ENCODE results near the gene TAF5L. TPM values are rescaled to one million over a fixed set of nuclear protein-coding genes. Genes with fewer than 3 reads are reported as not detected.

The TAF5L gene
- total RNA-seq, 3 donors from 2014 or later (not counting 1 experiment from before 2014, with no cell fraction given) = 21.6 to 37.9 (median 32.7) TPM

- WGBS (ENCODE audit: insufficient coverage) = 73% methylated on average over 12 of the region's 14 CpGs
- H3K27ac Mint-ChIP-seq = no peak overlapping the region
- no peak overlapping the region for H3K27ac ChIP-seq (ENCODE audit: low read length)
These were observed 47.5 kb downstream of the TAF5L start for GRCh38 chr1:229578168-229579058.

GRCh38 chr1:229574679-229575442, 51.1 kb downstream of the TAF5L start:
- H3K27me3 Mint-ChIP-seq (ENCODE audit: low read depth in 2 of 2) = peaks cover 6 to 22% of the 10 kb centered on the region in 2 donors
- intact Hi-C loops (cut with micrococcal nuclease) = no loop called here
- ATAC-seq (no peak), DNase-seq (no peak)
- H3K9me3 ChIP-seq (ENCODE audit: control insufficient read depth, insufficient read depth, low read length) = no peaks in the 10 kb centered on the region
- H3K4me3 Mint-ChIP-seq = no peak overlapping the region
- H3K4me1 ChIP-seq (ENCODE audit: control insufficient read depth, insufficient read depth, low read length) = peaks cover 5% of the 10 kb centered on the region
- no peak overlapping the region for H3K27ac ChIP-seq (ENCODE audit: low read length)
- TF ChIP-seq CTCF (IDR thresholded peaks at IDR 0.05) = no peak
- no peak overlapping the region for H3K4me3 ChIP-seq (ENCODE audit: low read length)
- H3K27me3 ChIP-seq (ENCODE audit: control insufficient read depth, insufficient read depth, low read length) = no peaks in the 10 kb centered on the region
- no peaks in the 10 kb centered on the region for H3K9me3 Mint-ChIP-seq
- no peak overlapping the region for H3K27ac Mint-ChIP-seq
- WGBS (ENCODE audit: insufficient coverage) = 95% methylated on average over 5 of the region's 6 CpGs
- no peaks in the 10 kb centered on the region for H3K36me3 Mint-ChIP-seq
- no peaks in the 10 kb centered on the region for H3K4me1 Mint-ChIP-seq
- no peaks in the 10 kb centered on the region for H3K36me3 ChIP-seq (ENCODE audit: control insufficient read depth, insufficient read depth, low read length)

More at GRCh38 chr1:229578168-229579058, 47.5 kb downstream of the TAF5L start:
- H3K27me3 ChIP-seq (ENCODE audit: control insufficient read depth, insufficient read depth, low read length) = no peaks in the 10 kb centered on the region
- Mint-ChIP-seq H3K4me3 (no peak overlapping the region), H3K9me3 (no peaks in the 10 kb centered on the region), H3K27me3 (ENCODE audit: low read depth in 2 of 2) (peaks cover 6 to 22% of the 10 kb centered on the region in 2 donors), H3K36me3 (no peaks in the 10 kb centered on the region), H3K4me1 (no peaks in the 10 kb centered on the region)
- H3K4me1 ChIP-seq (ENCODE audit: control insufficient read depth, insufficient read depth, low read length) = peaks cover 5% of the 10 kb centered on the region
- H3K4me3 ChIP-seq (ENCODE audit: low read length) = no peak overlapping the region
- ATAC-seq (no peak), DNase-seq (no peak)
- intact Hi-C loops (cut with micrococcal nuclease) = no loop called here
- no peak for TF ChIP-seq CTCF (IDR thresholded peaks at IDR 0.05)
- H3K9me3 ChIP-seq (ENCODE audit: control insufficient read depth, insufficient read depth, low read length) = no peaks in the 10 kb centered on the region
- no peaks in the 10 kb centered on the region for H3K36me3 ChIP-seq (ENCODE audit: control insufficient read depth, insufficient read depth, low read length)

- Histone ChIP-seq H3K9me3 (ENCODE audit: control insufficient read depth, insufficient read depth, low read length) (no peaks in the 10 kb centered on the region), H3K27me3 (ENCODE audit: control insufficient read depth, insufficient read depth, low read length) (no peaks in the 10 kb centered on the region), H3K4me3 (ENCODE audit: low read length) (no peak overlapping the region), H3K4me1 (ENCODE audit: control insufficient read depth, insufficient read depth, low read length) (no peaks in the 10 kb centered on the region), H3K27ac (ENCODE audit: low read length) (no peak overlapping the region), H3K36me3 (ENCODE audit: control insufficient read depth, insufficient read depth, low read length) (no peaks in the 10 kb centered on the region)
- intact Hi-C loops (cut with micrococcal nuclease) = no loop called here
- Mint-ChIP-seq H3K4me3 (no peak overlapping the region), H3K27me3 (ENCODE audit: low read depth in 2 of 2) (peaks cover 0 to 3% of the 10 kb centered on the region in 2 donors), H3K4me1 (no peaks in the 10 kb centered on the region), H3K9me3 (no peaks in the 10 kb centered on the region), H3K27ac (no peak overlapping the region), H3K36me3 (no peaks in the 10 kb centered on the region)
- 72% methylated on average over 2 of the region's 2 CpGs for WGBS (ENCODE audit: insufficient coverage)
- no peak for TF ChIP-seq CTCF (IDR thresholded peaks at IDR 0.05)
- ATAC-seq (no peak), DNase-seq (no peak)
These were observed 53.6 kb downstream of the TAF5L start for GRCh38 chr1:229572286-229572685.

All from natural killer cell (primary cell).